DND-41 (cell line): ENCODE data around the gene INPP5K.
"Not testable (repeated sequence)": the region's sequence is repeated elsewhere in the genome, so short reads cannot be mapped to it uniquely, and the experiment has no call there.

ENCODE experiments used
- CTCF ChIP-seq: IDR thresholded peaks from 2 replicates; pipeline ENCODE4 v1.5.1; 2012; ENCODE audit warnings: borderline replicate concordance, low read length, moderate library complexity, mild to moderate bottlenecking; ENCODE audit not compliant: poor library complexity, severe bottlenecking; ENCODE audit errors: extremely low read depth
- EZH2 ChIP-seq: IDR thresholded peaks from 3 replicates; pipeline ENCODE4 v1.6.1; 2012; ENCODE audit warnings: borderline replicate concordance, low read depth, mild to moderate bottlenecking, moderate library complexity, low read length, inconsistent platforms; ENCODE audit not compliant: severe bottlenecking

DNA sequence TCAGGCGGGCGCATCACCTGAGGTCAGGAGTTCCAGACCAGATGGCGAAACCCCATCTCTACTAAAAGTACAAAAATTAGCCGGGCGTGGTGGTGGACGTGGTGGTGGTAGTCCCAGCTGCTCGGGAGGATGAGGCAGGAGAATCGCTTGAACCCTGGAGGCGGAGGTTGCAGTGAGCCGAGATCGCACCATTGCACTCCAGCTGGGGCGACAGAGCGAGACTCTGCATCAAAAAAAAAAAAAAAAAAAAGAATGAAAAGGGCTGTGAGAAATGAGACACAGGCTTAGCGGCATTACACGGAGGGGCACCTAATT lies 47.0 kb upstream of the INPP5K start:
- TF ChIP-seq CTCF, EZH2: not testable (repeated sequence)
